Colonic mucosa (tissue), 4 donors: ENCODE measurements around the gene EYA2. TPM values are rescaled to one million over a fixed set of nuclear protein-coding genes. Genes with fewer than 3 reads are reported as not detected.
"Not testable (repeated sequence)": the region's sequence is repeated elsewhere in the genome, so short reads cannot be mapped to it uniquely, and the experiment has no call there.

ENCODE experiments used
- DNase-seq: peaks from one replicate; pipeline ENCODE4 v3.0.0-alpha.2; 2020
- H3K27ac ChIP-seq: fragments of 200-600 bp; one replicate; pipeline ENCODE4 v1.8.0; 2021
- H3K27me3 ChIP-seq: fragments of 200-600 bp; one replicate; pipeline ENCODE4 v1.8.0; 2021
- H3K36me3 ChIP-seq: fragments of 200-600 bp; one replicate; pipeline ENCODE4 v1.8.0; 2021
- H3K4me1 ChIP-seq: fragments of 200-600 bp; one replicate; pipeline ENCODE4 v1.8.0; 2021; ENCODE audit warnings: mild to moderate bottlenecking
- H3K4me3 ChIP-seq: fragments of 200-600 bp; one replicate; pipeline ENCODE4 v1.8.0; 2021
- H3K9ac ChIP-seq, 2 donors: one replicate each; pipeline ENCODE4 v1.7.0; 2013; ENCODE audit warnings: control low read depth in 2 of 2, low read depth in 2 of 2, low read length in 2 of 2
- H3K9me3 ChIP-seq: fragments of 200-600 bp; one replicate; pipeline ENCODE4 v1.8.0; 2021
- intact Hi-C: fragments of 100-400 bp; cut with DNase I; formaldehyde crosslinking; loops from one replicate; pipeline ENCODE4 v1.14.1; 2022
- total RNA-seq, 2 donors: library from RNA; stranded (reverse); fragmentation: NEBNext Ultra II Directional in 1 of 2; extraction: Animal tissue kit (Norgen Biotek cat#: 25700) in 1 of 2; gene quantifications; one replicate each; pipeline ENCODE4 v1.2.1, GENCODE V29; 2021
- TF ChIP-seq, protein P1 (sequence below): fragments of 200-600 bp; IDR thresholded peaks from one replicate; pipeline ENCODE4 v1.8.0; 2022; ENCODE audit warnings: antibody characterized with exemption, mild to moderate bottlenecking
- donor health status: healthy.
- donor health status: DM: no; HTN: no; CAD: no.
- donor health status: DM: no; HTN: no; CAD: no.

Gene EYA2
- total RNA-seq, 2 donors from 2014 or later, result 8.9 to 16.8 TPM

DNA sequence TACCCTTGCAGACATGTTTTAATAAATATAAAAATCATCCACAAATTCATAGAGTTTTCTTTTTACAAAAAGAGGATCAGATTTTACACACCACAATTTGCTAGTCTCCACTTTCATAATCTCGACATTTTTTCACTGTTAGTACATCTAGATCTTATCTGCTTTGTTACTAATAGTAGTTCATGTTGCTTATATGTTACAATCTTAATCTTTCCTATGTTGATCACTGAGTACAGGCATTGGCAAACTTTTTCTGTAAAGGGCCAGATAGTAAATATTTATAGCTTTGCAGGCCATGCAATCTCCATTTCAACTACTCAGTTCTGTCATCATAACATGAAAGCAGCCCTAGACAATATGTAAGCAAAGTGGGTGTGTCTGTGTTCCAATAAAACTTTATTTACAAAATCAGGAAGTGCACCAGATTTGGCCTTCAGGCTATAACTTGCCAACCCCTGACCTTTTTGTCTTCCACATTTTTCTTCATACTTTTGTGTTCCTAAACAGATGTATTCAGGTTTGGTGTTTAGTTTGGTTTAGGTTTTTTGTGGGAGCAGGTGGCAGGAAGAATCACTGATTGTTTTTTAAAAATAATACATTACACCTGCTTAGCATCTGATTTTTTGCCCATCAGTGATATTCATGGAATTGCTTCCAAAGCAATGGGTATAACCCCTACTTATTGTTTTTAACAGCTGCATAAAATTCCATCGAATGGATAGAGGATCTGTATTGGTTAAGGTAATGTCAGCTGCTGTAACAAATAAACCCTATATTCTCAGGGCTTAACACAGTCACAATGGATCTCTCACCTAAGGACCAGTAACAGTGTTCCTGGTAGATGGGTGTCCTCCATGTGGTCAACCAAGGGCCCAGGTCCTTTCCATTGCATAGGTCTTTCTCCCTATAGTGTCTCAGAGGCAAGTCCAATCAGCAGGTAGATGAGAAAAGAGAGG, 61.2 kb downstream of the EYA2 start:
- Histone ChIP-seq H3K27me3 (no peaks in the 10 kb centered on the region), H3K36me3 (no peaks in the 10 kb centered on the region), H3K4me1 (no peaks in the 10 kb centered on the region), H3K9me3 (no peaks in the 10 kb centered on the region), H3K9ac (no peak overlapping the region), H3K27ac (no peak overlapping the region), H3K4me3 (no peak overlapping the region)
- TF ChIP-seq, protein P1, sequence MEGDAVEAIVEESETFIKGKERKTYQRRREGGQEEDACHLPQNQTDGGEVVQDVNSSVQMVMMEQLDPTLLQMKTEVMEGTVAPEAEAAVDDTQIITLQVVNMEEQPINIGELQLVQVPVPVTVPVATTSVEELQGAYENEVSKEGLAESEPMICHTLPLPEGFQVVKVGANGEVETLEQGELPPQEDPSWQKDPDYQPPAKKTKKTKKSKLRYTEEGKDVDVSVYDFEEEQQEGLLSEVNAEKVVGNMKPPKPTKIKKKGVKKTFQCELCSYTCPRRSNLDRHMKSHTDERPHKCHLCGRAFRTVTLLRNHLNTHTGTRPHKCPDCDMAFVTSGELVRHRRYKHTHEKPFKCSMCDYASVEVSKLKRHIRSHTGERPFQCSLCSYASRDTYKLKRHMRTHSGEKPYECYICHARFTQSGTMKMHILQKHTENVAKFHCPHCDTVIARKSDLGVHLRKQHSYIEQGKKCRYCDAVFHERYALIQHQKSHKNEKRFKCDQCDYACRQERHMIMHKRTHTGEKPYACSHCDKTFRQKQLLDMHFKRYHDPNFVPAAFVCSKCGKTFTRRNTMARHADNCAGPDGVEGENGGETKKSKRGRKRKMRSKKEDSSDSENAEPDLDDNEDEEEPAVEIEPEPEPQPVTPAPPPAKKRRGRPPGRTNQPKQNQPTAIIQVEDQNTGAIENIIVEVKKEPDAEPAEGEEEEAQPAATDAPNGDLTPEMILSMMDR, result no peak
- no peak for DNase-seq
- intact Hi-C loops, result no loop called here

DNA sequence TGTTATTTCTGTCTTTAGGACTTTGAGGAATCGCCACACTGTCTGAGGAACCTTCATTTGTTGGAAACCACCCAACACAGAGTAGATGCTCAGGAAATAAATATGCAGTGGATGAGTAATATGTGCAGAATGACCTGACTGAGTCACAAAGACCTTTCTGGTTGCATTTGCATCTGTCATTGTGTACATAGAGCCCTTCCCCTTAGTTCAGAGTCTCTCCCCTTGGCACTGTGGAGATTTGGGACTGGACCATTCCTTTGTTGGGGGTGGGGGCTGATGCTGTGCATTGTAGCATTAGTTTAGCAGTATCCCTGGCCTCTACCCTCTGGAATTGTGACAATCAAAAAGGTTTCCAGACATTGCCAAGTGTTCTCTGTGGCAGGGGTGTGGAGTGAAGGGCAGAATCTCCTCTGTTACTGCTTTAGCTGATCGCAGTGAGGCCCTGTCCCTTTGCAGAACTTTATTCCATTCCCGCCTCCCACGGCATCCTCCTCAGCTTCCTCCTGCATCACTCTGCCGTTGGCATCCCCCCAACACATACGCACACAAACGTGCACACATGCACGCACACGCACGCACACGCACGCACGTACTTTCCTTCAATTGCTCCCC, 64.5 kb downstream of the EYA2 start:
- Histone ChIP-seq H3K4me3 (no peak overlapping the region), H3K9me3 (no peaks in the 10 kb centered on the region), H3K36me3 (no peaks in the 10 kb centered on the region), H3K27me3 (no peaks in the 10 kb centered on the region), H3K27ac (no peak overlapping the region), H3K9ac (no peak overlapping the region), H3K4me1 (no peaks in the 10 kb centered on the region)
- DNase-seq, result no peak
- TF ChIP-seq, protein P1, result no peak
- intact Hi-C loops, result no loop called here

DNA sequence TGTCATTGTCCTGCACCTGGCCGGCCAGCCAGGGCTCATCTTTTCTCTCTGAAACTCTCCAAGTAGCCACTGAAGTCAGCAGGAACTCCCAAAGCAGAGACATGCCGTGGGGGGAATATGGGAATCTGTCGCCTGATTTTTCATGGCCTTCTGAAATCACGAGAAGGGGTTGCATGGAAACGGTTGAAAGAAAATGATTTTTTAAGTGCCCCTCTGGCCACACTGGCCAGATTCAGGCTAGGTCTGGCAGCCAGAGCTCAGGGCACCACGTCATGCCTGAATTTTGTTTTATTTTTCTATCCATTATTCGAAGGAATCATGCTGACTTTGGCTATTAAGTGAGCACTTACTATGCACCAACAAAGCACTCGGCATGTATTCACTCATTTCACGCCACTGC, 65.2 kb downstream of the EYA2 start:
- H3K27me3 ChIP-seq, result no peaks in the 10 kb centered on the region
- TF ChIP-seq, protein P1, result no peak
- H3K9ac ChIP-seq, result no peak overlapping the region
- no peaks in the 10 kb centered on the region for H3K9me3 ChIP-seq
- intact Hi-C loops, result no loop called here
- no peaks in the 10 kb centered on the region for H3K4me1 ChIP-seq
- H3K27ac ChIP-seq, result no peak overlapping the region
- no peak overlapping the region for H3K4me3 ChIP-seq
- no peak for DNase-seq
- H3K36me3 ChIP-seq, result no peaks in the 10 kb centered on the region

DNA sequence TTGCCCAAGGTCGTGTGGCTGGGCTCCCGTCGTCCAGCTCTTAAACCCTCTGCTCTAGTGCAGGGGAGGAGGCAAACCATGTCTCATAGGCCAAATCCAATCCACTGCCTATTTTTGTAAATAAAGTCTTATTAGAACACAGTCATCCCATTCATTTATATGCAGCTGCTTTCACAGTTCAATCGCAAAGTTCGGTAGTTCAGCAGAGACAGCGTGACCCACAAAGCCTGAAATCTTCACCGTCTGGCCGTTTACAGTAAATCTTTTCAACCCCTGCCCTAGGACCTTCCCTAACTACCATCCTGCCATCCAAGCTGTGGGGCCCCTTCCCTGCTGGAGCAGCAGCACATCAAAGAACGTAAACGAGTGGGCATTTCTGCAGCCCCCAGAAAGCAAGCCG, 65.9 kb downstream of the EYA2 start:
- Histone ChIP-seq H3K9ac (no peak overlapping the region), H3K4me1 (no peaks in the 10 kb centered on the region), H3K27ac (no peak overlapping the region), H3K36me3 (no peaks in the 10 kb centered on the region), H3K9me3 (no peaks in the 10 kb centered on the region), H3K27me3 (no peaks in the 10 kb centered on the region), H3K4me3 (no peak overlapping the region)
- DNase-seq, result no peak
- intact Hi-C loops, result no loop called here
- TF ChIP-seq, protein P1, result no peak

DNA sequence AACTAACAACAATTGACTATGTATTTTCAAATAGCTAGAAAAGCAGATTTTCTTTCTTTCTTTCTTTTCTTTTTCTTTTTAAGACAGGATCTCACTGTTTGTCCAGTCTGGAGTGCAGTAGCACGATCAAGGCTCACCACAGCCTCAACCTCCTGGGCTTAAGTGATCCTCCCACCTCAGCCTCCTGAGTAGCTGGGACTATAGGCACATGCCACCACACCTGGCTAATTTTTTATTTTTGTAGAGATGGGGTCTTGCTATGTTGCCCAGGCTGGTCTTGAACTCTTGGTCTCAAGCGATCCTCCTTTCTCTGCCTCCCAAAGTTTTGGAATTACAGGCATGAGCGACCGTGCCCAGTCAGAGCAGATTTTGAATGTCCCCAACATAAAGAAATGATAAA, 67.3 kb downstream of the EYA2 start:
- H3K9me3 ChIP-seq, H3K36me3 ChIP-seq, H3K27me3 ChIP-seq, intact Hi-C loops, H3K27ac ChIP-seq, H3K4me3 ChIP-seq, H3K4me1 ChIP-seq, DNase-seq, H3K9ac ChIP-seq: not testable (repeated sequence)
